Urinary bladder (tissue), 4 donors: ENCODE results near the gene HFE. TPM values are rescaled to one million over a fixed set of nuclear protein-coding genes. Genes with fewer than 3 reads are reported as not detected.
A peak's percentile ranks its signal among the peaks of the same experiment; 100 is the strongest.
"Not testable (repeated sequence)": the region's sequence is repeated elsewhere in the genome, so short reads cannot be mapped to it uniquely, and the experiment has no call there.

ENCODE experiments used
- DNase-seq: peaks from one replicate; pipeline ENCODE4 v3.0.0-alpha.2; 2015; ENCODE audit errors: extremely low spot score
- H3K27ac ChIP-seq: one replicate; pipeline ENCODE4 v1.5.1; 2013; ENCODE audit warnings: low read depth, mild to moderate bottlenecking, moderate library complexity
- H3K36me3 ChIP-seq: one replicate; pipeline ENCODE4 v1.6.1; 2013; ENCODE audit warnings: mild to moderate bottlenecking, moderate library complexity; ENCODE audit not compliant: insufficient read depth
- H3K4me1 ChIP-seq: one replicate; pipeline ENCODE4 v1.6.1; 2013; ENCODE audit warnings: mild to moderate bottlenecking, moderate library complexity; ENCODE audit not compliant: insufficient read depth
- H3K4me3 ChIP-seq: one replicate; pipeline ENCODE4 v1.5.1; 2013; ENCODE audit warnings: low read depth, low read length
- WGBS: extraction: QIAGEN DNeasy Blood & Tissue Kit; methylation state at CpG from one replicate; pipeline ENCODE4 v1.1.7; 2013; 5-methylcytosine and 5-hydroxymethylcytosine counted together
- polyA plus RNA-seq: library from polyadenylated mRNA; stranded (reverse); fragments of 200-250 nt; gene quantifications from one replicate; pipeline ENCODE4 v1.2.3, GENCODE V29; 2013
- total RNA-seq: library from RNA; depleted of rRNA; stranded (reverse); fragments of >200 nt; gene quantifications from one replicate; pipeline ENCODE4 v1.2.3, GENCODE V29; 2014
- donor health status: healthy with polysubstance abuse.
- donor health status: healthy.

HFE gene, protein sequence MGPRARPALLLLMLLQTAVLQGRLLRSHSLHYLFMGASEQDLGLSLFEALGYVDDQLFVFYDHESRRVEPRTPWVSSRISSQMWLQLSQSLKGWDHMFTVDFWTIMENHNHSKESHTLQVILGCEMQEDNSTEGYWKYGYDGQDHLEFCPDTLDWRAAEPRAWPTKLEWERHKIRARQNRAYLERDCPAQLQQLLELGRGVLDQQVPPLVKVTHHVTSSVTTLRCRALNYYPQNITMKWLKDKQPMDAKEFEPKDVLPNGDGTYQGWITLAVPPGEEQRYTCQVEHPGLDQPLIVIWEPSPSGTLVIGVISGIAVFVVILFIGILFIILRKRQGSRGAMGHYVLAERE
- total RNA-seq (7.3 TPM), polyA plus RNA-seq (9.4 TPM)

DNA sequence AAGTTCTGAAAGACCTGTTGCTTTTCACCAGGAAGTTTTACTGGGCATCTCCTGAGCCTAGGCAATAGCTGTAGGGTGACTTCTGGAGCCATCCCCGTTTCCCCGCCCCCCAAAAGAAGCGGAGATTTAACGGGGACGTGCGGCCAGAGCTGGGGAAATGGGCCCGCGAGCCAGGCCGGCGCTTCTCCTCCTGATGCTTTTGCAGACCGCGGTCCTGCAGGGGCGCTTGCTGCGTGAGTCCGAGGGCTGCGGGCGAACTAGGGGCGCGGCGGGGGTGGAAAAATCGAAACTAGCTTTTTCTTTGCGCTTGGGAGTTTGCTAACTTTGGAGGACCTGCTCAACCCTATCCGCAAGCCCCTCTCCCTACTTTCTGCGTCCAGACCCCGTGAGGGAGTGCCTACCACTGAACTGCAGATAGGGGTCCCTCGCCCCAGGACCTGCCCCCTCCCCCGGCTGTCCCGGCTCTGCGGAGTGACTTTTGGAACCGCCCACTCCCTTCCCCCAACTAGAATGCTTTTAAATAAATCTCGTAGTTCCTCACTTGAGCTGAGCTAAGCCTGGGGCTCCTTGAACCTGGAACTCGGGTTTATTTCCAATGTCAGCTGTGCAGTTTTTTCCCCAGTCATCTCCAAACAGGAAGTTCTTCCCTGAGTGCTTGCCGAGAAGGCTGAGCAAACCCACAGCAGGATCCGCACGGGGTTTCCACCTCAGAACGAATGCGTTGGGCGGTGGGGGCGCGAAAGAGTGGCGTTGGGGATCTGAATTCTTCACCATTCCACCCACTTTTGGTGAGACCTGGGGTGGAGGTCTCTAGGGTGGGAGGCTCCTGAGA is at the start of gene HFE:
Gene HFE (plus strand): TSS at position 146 of the 832 bp plus-strand sequence. CDS start 12 bp downstream, at position 158.
- H3K4me3 ChIP-seq: peak within 1 kb of the TSS; percentile 71
- under 1% methylated on average over 41 of the region's 41 CpGs for WGBS
- H3K36me3 ChIP-seq: no peaks in the 10 kb centered on the region
- H3K27ac ChIP-seq: peak within 1 kb of the TSS; percentile 96
- DNase-seq: peak; percentile 48
- H3K4me1 ChIP-seq: no peaks in the 10 kb centered on the region

DNA sequence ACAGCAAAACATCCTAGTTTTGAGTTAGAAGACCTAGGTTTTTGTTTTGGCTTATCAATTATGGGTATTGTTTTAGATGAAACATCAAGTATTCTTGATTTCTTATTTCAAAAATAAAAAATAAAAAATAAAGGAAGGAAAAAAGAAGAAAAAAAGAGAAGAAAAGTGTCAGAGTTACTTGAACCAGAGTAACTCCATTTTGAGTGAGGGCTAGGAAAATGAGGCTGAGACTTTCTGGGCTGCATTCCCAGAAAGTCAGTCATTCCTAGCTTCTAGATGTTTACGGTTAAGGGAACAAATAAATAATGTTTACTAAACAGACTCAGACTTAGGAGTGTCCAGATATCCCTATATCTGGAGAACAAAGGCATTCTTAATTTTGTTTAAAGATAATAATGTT is 45.3 kb upstream of the HFE start:
- WGBS: 87% methylated on average over 1 of the region's 1 CpG
- H3K27ac ChIP-seq: no peak overlapping the region
- no peak for DNase-seq
- no peaks in the 10 kb centered on the region for H3K36me3 ChIP-seq
- no peak overlapping the region for H3K4me3 ChIP-seq
- no peaks in the 10 kb centered on the region for H3K4me1 ChIP-seq

DNA sequence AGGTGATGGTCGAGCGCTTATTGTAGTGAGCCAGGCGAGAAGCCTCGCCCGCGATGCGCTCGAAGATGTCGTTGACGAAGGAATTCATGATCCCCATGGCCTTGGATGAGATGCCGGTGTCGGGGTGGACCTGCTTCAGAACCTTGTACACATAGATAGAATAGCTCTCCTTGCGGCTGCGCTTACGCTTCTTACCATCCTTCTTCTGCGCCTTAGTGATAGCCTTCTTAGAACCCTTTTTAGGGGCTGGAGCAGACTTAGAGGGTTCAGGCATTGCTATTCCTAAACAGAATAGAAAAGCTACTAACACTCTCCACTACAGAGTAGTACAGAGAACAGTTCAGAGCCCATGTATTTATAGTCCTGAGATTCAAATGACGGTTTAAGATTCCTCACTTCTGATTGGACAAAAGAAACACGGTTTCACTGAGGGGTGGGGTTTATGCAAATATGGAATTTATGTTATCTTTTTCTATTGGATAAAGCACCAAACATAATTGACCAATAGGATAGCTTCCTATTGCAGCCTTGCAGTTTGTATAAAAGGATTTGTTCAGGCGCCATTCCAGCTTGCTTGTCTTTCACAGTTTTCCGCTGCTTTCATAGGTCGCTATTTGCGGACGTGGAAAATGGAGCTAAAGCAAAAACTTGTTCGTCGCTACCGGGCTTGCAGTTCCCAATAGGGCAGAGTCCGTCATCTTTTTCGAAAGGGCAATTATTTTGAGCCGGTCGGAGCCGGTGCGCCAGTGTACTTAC is 43.7 kb upstream of the HFE start:
- peak; percentile 99 for DNase-seq
- peak overlapping the region; percentile 80 for H3K27ac ChIP-seq
- H3K4me3 ChIP-seq: peak overlapping the region; percentile 23
- no peaks in the 10 kb centered on the region for H3K4me1 ChIP-seq
- WGBS: under 1% methylated on average over 32 of the region's 32 CpGs
- H3K36me3 ChIP-seq: no peaks in the 10 kb centered on the region

DNA sequence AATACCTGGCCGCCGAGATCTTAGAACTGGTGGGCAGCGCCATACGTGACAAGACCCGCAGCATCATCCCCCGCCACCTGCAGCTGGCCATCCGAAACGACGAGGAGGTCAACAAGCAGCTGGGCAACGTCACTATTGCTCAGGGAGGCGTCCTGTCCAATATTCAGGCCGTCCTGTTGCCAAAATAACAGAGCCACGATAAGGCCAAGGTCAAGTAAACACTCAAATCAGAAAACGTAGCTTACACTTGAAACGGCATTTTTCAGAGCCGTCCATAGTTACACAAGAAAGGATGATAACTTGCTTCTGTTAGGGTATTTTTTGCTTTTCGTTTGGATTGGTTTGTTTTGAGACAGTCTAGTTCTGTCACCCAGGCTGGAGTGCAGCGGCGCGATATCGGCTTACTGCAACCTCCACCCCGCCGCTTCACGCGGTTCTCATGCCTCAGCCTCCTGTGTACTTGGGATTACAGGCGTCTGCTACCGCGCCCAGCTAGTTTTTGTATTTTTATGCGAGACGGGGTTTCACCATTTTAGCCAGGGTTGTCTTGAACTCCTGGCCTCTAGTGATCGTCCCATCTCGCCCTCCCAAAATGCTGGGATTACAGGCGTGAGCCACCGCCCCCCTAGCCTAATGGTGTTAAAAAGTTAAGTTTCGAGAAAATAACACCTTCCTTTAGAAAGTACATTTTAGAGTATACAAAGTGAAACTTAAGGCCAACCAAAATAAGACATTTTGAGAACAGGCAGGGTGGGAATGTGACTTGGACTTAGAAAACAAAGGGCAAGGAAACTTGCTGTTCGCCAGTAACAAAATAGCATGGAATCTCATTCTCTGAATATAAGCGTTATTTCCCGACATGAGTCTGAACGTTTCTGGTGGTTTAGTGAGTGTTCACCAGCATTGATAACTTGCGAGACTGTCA is 42.8 kb upstream of the HFE start:
- no peak for DNase-seq
- no peaks in the 10 kb centered on the region for H3K36me3 ChIP-seq
- H3K4me1 ChIP-seq: no peaks in the 10 kb centered on the region
- peak overlapping the region; percentile 80 for H3K27ac ChIP-seq
- peak overlapping the region; percentile 23 for H3K4me3 ChIP-seq
- under 1% methylated on average over 40 of the region's 40 CpGs for WGBS

DNA sequence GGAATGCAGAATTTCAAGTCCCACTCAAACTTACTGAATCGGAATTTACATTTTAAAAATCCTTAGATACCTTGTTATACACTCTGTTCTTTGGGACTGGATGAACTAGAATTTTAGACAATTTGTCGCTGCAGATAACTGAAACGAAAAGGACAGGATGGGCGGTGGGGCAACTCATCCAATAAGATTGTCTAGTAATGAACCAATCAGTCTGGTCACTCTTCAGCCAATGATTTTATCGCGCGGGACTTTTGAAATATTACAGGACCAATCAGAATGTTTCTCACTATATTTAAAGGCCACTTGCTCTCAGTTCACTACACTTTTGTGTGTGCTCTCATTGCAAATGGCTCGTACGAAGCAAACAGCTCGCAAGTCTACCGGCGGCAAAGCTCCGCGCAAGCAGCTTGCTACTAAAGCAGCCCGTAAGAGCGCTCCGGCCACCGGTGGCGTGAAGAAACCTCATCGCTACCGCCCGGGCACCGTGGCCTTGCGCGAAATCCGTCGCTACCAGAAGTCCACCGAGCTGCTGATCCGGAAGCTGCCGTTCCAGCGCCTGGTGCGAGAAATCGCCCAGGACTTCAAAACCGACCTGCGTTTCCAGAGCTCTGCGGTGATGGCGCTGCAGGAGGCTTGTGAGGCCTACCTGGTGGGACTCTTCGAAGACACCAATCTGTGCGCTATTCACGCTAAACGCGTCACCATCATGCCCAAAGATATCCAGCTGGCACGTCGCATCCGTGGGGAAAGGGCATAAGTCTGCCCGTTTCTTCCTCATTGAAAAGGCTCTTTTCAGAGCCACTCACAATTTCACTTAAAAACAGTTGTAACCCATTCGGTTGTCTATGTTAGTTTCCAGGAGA is 41.9 kb upstream of the HFE start:
- 1% methylated on average over 47 of the region's 47 CpGs for WGBS
- Histone ChIP-seq H3K36me3 (no peaks in the 10 kb centered on the region), H3K4me3 (peak overlapping the region; percentile 23), H3K4me1 (no peaks in the 10 kb centered on the region), H3K27ac (peak overlapping the region; percentile 80)
- peak; percentile 97 for DNase-seq

DNA sequence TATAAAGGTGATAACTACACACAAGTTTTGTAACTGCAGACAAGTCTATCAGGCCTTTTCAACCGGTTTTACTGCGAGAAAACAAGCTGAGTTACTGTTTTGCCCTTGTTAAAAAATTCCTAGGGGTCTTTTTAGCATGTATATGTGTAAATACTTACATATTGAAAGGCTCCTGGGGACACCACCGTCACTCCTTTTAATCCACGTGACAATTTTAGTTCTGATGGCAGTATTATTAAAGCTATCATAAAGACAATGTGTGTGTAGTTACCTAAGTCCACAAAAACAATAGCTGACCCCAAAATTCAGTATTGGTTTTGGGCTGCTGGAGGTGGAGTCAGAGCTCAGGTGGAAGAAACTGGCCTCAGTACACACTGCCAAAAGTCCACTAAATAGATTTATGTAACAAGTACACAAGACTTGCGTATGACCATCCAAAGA is 41.3 kb upstream of the HFE start:
- DNase-seq: no peak
- Histone ChIP-seq H3K4me1 (no peaks in the 10 kb centered on the region), H3K27ac (no peak overlapping the region), H3K36me3 (no peaks in the 10 kb centered on the region), H3K4me3 (no peak overlapping the region)
- WGBS: 27% methylated on average over 5 of the region's 5 CpGs

DNA sequence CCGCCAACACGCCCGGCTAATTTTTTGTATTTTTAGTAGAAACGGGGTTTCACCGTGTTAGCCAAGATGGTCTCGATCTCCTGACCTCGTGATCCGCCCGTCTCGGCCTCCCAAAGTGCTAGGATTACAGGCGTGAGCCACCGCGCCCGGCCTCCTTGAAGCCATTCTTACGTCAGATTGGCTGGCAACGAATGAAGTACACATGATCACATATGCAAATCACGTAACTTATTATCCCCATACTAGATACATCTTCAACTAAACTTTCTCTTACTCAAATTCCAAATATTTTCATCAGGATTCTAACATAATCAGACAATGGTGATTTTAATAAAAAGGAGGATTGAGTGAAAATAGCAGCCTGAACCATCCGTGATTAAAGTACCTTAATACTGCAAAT is 39.9 kb upstream of the HFE start:
- WGBS: 91% methylated on average over 12 of the region's 18 CpGs
- not testable (repeated sequence) for H3K36me3 ChIP-seq, H3K4me3 ChIP-seq, H3K4me1 ChIP-seq, DNase-seq, H3K27ac ChIP-seq

DNA sequence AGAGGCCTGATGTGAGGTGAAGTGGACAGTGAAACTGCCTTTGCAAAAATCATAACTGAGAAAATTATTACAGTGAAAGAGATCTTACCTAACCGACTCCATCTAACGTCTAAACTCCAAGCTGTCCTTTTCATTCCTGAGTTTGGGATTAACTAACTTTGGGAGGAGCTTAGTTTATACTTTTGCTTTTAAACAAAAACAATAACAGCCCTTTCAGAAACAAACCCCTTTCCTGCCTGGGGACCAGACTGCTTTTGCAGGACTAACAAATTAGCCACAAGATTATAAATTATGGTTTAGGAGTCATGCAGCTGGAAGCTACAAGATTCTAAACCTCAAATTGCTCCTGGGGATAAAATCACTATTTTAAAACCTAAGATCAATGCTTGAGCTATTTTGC is 38.6 kb upstream of the HFE start:
- DNase-seq: no peak
- Histone ChIP-seq H3K4me1 (no peaks in the 10 kb centered on the region), H3K27ac (no peak overlapping the region), H3K4me3 (no peak overlapping the region), H3K36me3 (no peaks in the 10 kb centered on the region)
- WGBS: 75% methylated on average over 2 of the region's 2 CpGs

DNA sequence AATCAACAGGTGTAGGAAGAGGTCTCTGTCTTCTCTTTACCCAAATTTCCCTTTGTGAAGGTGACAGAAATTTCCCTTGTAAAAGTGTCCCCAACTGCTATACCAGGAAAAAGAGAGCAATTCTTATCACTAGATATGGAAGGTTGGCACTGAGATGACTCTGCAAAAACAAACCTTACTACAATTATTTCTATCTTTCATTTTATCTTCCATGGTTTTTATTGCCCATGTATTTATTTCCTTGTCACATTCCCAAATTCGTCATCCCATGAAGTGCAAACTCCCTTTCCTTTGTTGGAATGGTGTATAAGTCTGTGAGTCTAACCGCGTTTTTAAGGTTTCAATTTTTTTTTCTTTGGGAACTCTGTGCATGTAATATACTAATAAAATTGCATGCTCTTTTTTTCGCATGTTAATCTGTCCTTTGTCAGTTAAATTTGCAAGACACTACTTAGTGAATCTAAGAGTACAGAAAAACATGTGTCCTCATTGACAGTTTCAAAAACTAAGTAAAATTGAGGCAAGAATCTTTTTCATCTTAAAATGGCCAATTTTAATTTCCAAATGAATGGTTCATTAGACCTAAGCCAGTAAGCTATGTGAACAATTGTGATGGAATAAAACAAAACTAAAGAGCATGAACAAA is 35.4 kb upstream of the HFE start:
- no peak overlapping the region for H3K4me3 ChIP-seq
- H3K36me3 ChIP-seq: no peaks in the 10 kb centered on the region
- H3K4me1 ChIP-seq: no peaks in the 10 kb centered on the region
- no peak for DNase-seq
- 89% methylated on average over 4 of the region's 4 CpGs for WGBS
- H3K27ac ChIP-seq: no peak overlapping the region

DNA sequence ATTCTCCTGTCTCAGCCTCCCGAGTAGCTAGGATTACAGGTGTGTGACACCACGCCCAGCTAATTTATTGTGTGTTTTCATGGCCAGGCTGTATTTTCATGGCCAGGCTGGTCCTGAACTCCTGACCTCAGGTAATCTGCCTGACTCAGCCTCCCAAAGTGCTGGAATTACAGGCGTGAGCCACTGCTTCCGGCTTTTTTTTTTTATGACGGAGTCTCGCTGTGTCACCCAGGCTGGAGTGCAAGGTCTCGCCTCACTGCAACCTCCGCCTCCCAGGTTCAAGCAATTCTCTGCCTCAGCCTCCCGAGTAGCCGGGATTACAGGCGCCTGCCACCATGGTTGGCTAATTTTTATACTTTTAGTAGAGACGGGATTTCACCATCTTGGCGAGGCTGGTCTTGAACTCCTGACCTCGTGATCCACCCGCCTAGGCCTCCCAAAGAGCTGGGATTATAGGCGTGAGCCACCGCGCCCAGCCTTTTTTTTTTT is 34.4 kb upstream of the HFE start:
- not testable (repeated sequence) for H3K4me1 ChIP-seq, H3K36me3 ChIP-seq, H3K27ac ChIP-seq, H3K4me3 ChIP-seq, DNase-seq
- WGBS: 96% methylated on average over 18 of the region's 18 CpGs

DNA sequence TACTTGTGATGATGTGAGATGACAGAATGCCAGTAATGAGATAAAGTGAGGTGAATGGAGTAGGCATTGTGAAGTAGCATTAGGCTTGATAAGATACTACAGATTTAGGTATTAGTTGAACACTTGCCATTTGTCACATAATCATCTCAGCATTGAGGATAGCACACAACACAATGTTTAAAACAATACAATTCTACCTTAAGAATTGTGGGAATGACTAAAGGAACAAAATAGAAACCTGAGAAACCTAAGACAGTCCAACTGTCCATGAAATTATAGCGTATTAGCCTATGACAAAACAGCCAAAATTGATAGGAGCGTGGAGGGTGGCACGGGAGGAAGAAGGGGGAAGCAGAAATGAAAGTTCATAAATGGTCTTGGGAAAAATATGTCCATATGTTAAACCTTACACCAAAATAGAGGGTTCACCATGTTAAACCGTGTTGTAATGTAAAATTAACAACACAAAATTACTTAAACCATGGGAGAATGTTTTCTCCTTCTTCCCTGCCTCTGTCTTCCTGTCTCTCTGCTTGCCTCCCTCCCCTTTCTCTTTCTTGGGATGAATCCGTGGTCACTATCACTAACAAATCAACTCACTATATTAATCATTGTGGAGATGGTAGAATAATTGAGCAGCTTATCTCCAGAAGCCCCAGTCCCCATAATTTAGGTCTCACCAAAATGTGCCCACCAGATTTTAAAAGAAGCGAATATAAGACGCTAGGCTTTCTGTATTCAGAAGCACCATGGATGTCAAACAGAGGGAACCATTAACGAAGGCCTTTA is 33.0 kb upstream of the HFE start:
- no peaks in the 10 kb centered on the region for H3K36me3 ChIP-seq
- H3K4me3 ChIP-seq: peak overlapping the region; percentile 43
- 7% methylated on average over 8 of the region's 8 CpGs for WGBS
- peak overlapping the region; percentile 94 for H3K27ac ChIP-seq
- DNase-seq: no peak
- no peaks in the 10 kb centered on the region for H3K4me1 ChIP-seq
